Stimulated activated CD4-positive, alpha-beta T cell treated with anti-CD3 and anti-CD28 coated beads, Interleukin-15, amount 100 ng/mL, for 24 hours (primary cell): ENCODE results near the gene CREB5.
A peak's percentile ranks its signal among the peaks of the same experiment; 100 is the strongest.

Experiments used
- DNase-seq: peaks from one replicate; pipeline ENCODE4 v3.0.0-alpha.2; 2020

The CREB5 gene

DNA sequence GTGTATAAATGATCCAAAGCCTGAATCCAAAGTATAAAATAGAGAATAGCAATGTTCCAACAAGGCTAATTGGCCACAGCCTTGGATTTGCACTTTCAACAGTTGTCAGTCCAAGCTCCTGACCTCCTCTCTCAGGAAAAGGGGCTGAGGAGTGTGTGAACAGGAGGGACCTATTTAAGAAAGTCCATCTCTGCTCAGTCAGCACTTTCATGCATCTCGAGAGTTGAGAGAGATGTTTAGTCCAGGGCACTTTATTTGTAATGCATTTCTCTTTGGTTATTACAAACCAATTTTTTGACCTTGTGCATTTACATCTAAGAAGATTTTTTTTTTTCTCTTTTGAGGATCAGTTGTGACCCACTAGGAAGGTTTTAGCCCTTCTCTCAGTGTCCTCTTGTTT, 244.2 kb downstream of the CREB5 start:
- DNase-seq: no peak

- no peak for DNase-seq
Measured at GRCh38 chr7:28658381-28658780, 246.1 kb downstream of the CREB5 start.

- DNase-seq: no peak
Measured at GRCh38 chr7:28660132-28660531, 247.8 kb downstream of the CREB5 start.

- no peak for DNase-seq
Measured at GRCh38 chr7:28661826-28662595, 249.7 kb downstream of the CREB5 start.

GRCh38 chr7:28666154-28666553, 253.8 kb downstream of the CREB5 start:
- no peak for DNase-seq

- DNase-seq: no peak
Measured at GRCh38 chr7:28668085-28668484, 255.8 kb downstream of the CREB5 start.

- no peak for DNase-seq
Measured at GRCh38 chr7:28669330-28669729, 257.0 kb downstream of the CREB5 start.

GRCh38 chr7:28671526-28671925, 259.2 kb downstream of the CREB5 start:
- no peak for DNase-seq

DNA sequence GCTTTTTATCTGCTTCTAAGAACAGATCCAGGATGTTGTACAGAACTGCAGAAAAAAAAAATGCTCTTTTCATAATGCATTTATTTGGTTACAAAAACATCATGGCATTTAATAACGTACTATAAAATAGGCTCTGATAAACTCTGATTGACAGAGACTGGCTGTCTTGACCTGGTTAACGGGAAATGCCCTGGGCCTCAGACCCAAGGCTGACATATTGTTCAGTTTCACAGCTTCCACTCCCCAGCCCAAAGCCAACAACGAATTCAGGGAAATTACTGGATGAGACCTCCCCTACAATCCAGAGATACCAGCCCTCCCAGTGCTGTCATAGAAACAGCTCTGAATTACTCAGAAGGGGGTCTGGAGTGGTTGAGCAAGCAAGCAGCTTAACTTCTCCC, 260.1 kb downstream of the CREB5 start:
- no peak for DNase-seq

DNA sequence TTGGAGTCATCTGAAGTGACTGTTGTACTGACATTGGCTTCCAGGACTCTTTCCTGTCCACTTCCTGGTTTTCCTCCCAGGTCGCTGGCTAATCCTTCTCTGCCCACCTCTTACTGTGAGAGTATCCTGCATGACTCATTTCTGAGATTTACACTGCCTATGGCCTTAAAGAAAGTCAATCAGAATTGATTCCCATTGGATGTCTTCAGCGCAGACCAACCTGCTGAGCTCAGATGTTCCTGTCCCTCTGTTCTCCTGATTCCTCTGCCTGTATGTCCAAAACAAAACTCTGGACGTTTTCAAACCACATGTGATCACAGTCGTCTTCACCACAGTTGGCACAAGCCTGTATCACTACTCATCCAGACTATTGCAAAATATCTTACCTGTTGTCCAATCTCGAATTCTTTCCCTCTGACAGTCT, 262.1 kb downstream of the CREB5 start:
- no peak for DNase-seq

- no peak for DNase-seq
Measured at GRCh38 chr7:28675429-28675828, 263.1 kb downstream of the CREB5 start.

DNA sequence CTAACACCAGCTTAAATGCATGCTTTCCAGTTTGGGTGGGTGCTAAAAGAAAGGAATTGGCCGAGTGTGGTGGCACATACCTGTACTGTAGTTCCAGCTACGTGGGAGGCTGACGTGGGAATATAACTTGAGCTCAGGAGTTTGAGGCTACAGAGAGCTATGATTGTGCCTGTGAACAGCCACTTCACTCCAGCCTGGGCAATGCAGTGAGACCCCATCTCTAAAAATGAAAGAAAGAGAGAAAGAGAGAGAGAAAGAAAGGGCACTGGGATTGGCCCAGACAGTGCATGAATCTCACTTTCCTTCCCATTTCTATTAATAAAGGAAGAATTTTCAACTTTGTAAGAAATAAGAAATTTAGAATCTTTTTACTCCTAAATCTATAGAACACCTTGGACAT, 265.4 kb downstream of the CREB5 start:
- no peak for DNase-seq

- no peak for DNase-seq
Measured at GRCh38 chr7:28678431-28678965, 266.2 kb downstream of the CREB5 start.

- no peak for DNase-seq
Measured at GRCh38 chr7:28681693-28682310, 269.5 kb downstream of the CREB5 start.

GRCh38 chr7:28682801-28683200, 270.5 kb downstream of the CREB5 start:
- DNase-seq: no peak

GRCh38 chr7:28684650-28685241, 272.4 kb downstream of the CREB5 start:
- no peak for DNase-seq

DNA sequence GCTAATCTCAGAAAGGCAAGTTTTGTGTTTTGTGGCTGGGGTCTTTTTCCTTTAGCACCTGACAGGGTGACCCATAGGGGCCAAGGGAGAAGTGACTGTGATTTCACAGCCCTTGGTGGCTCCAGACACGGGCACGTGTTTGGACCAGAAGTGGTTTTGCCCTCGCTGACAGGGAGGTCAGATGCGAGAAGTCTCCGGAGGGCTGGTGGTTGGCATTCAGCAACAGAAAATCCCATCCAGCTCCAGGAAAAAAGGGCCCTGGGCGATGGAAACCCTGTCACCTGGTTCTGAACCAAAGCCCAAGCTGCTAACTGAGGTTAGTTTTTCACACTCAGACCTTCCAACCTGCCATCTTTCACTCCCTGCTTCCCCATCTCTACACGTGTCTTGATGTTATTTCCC, 272.9 kb downstream of the CREB5 start:
- no peak for DNase-seq

- peak; percentile 16 for DNase-seq
Measured at GRCh38 chr7:28685644-28686417, 273.5 kb downstream of the CREB5 start.

DNA sequence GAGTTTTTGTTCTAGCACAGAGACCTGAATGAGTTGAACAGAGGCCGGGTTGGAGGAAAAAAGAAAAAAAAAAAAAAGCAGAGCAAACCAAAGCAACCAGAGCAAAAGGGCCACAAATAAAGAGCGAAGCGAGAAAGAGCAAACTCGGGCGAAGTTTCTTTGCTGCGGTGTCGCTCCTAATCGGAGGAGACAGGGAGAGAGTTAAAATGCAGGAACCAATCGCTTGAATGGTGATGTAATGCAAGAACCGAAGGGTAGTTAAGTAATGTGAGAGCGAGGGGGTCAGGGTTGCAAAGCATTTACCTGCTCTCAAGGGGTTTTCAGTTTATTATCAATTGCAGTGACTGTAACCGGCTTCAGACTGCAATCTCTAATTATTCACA, 274.1 kb downstream of the CREB5 start:
- DNase-seq: no peak

- DNase-seq: no peak
Measured at GRCh38 chr7:28687537-28687936, 275.2 kb downstream of the CREB5 start.

DNA sequence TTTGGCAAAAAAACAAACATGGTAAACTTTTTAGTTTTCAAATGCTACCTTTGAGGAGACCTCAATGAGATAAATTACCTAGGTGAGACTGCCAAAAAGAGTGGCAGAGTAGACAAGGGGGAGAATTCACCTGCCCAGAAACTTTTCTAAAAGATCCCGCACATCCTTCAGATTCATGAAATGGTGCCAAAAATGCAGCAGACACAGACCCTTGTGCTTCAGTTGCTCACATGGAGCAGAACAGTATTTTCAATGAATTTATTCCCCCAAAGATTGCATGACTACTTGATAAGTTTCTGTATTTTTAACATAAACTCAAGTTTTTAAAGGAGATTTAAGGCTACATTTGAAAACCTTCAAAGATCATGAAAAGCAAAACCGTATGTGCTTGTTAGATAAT, 275.9 kb downstream of the CREB5 start:
- no peak for DNase-seq

DNA sequence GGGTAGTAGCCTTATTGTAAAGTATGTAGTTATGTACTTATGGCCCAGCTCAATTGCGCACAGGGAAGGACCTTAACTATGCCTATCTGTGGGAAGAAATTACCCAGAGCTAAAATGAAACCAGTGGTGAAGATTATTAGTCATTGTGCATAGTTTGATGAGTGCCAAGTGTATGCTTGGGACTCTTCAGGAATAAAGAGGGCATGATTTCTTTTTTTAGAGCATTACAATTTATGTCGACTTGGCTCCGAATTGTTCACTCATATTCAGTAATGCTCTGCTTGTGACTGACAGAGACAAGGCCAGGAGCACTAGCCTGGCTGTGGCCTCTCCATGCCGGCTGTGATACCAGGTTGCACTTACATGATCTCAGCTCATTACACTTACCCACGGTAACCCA, 276.3 kb downstream of the CREB5 start:
- DNase-seq: no peak
